ENCODE results near the gene LIPF. TPM values are rescaled to one million over a fixed set of nuclear protein-coding genes. Genes with fewer than 3 reads are reported as not detected.

The LIPF gene
- total RNA-seq, 2 experiments from 2014 or later: not detected

GRCh38 chr10:88624840-88625239 is 39.4 kb upstream of the LIPF start:
- ATAC-seq (ENCODE audit: poor library complexity) (no peak), DNase-seq (no peak)
- H3K27me3 ChIP-seq (ENCODE audit: control insufficient read depth in 1 of 2, insufficient read depth in 2 of 2, low read length in 2 of 2): no peaks in the 10 kb centered on the region
- no peaks in the 10 kb centered on the region for H3K4me1 ChIP-seq (ENCODE audit: insufficient read depth, low read length)
- Mint-ChIP-seq H3K4me1 (ENCODE audit: low read depth) (no peaks in the 10 kb centered on the region), H3K27me3 (no peaks in the 10 kb centered on the region), H3K36me3 (ENCODE audit: low read depth) (no peaks in the 10 kb centered on the region), H3K9me3 (no peaks in the 10 kb centered on the region), H3K4me3 (no peak overlapping the region), H3K27ac (no peak overlapping the region)
- no peaks in the 10 kb centered on the region for H3K36me3 ChIP-seq (ENCODE audit: insufficient read depth, low read length)
- ChIA-PET POLR2A (no interaction called here), CTCF (no interaction called here)
- intact Hi-C loops (cut with DNase I, micrococcal nuclease): no loop called here
- H3K4me3 ChIP-seq (ENCODE audit: low read length): no peak overlapping the region
- no peak overlapping the region for H3K27ac ChIP-seq (ENCODE audit: low read depth in 1 of 2, low read length in 2 of 2)
- H3K9me3 ChIP-seq (ENCODE audit: control insufficient read depth in 1 of 2, insufficient read depth in 1 of 2, low read length in 2 of 2): no peaks in the 10 kb centered on the region
- TF ChIP-seq, protein P1, sequence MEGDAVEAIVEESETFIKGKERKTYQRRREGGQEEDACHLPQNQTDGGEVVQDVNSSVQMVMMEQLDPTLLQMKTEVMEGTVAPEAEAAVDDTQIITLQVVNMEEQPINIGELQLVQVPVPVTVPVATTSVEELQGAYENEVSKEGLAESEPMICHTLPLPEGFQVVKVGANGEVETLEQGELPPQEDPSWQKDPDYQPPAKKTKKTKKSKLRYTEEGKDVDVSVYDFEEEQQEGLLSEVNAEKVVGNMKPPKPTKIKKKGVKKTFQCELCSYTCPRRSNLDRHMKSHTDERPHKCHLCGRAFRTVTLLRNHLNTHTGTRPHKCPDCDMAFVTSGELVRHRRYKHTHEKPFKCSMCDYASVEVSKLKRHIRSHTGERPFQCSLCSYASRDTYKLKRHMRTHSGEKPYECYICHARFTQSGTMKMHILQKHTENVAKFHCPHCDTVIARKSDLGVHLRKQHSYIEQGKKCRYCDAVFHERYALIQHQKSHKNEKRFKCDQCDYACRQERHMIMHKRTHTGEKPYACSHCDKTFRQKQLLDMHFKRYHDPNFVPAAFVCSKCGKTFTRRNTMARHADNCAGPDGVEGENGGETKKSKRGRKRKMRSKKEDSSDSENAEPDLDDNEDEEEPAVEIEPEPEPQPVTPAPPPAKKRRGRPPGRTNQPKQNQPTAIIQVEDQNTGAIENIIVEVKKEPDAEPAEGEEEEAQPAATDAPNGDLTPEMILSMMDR (IDR thresholded peaks at IDR 0.05): no peak

DNA sequence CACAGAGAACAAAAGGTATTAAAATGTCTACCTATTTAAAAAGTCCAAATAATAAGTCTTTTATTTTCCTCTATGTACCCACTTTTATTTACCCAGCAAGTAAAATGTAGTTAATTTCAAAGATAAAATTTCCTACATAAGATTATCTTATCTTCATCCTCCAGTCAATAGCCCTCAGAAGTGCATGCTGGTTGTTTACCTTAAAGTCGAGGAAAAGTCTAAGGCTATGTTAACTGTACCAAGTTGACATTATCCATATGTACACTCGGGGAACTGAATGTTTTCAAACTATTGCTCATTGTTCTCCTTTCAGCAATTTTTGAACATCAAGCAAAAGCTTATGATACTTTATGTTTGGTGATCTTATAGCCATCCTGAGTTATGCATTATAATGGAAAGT is 24.1 kb upstream of the LIPF start:
- TF ChIP-seq, protein P1 (IDR thresholded peaks at IDR 0.05): no peak
- H3K4me3 ChIP-seq (ENCODE audit: low read length): no peak overlapping the region
- no peaks in the 10 kb centered on the region for H3K36me3 Mint-ChIP-seq (ENCODE audit: low read depth)

DNA sequence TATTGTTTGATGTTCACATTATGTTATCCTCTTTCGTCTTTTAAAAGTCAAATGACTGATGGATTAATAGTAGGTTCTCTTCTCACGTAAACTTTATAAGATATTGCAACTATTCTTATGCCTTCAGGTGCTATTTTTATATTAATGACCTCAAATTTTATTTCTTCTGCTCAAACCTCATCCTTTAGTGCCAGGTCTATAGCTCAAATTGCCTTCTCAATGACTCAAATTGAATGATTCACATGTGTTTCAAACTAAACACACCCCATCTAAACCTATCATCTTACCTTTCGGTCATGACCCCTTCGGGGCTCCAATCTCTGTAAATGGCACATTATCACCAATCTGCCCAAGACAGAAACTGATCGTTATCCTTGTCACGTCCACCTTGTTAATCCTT is 22.0 kb upstream of the LIPF start:
- ChIA-PET CTCF (no interaction called here), POLR2A (no interaction called here)
- TF ChIP-seq, protein P1 (IDR thresholded peaks at IDR 0.05): no peak
- Mint-ChIP-seq H3K36me3 (ENCODE audit: low read depth) (no peaks in the 10 kb centered on the region), H3K27me3 (peaks cover 18% of the 10 kb centered on the region), H3K9me3 (no peaks in the 10 kb centered on the region), H3K4me3 (no peak overlapping the region), H3K4me1 (ENCODE audit: low read depth) (no peaks in the 10 kb centered on the region), H3K27ac (no peak overlapping the region)
- ATAC-seq (ENCODE audit: poor library complexity) (no peak), DNase-seq (no peak)
- Histone ChIP-seq H3K4me1 (ENCODE audit: insufficient read depth, low read length) (no peaks in the 10 kb centered on the region), H3K27me3 (ENCODE audit: control insufficient read depth in 1 of 2, insufficient read depth in 2 of 2, low read length in 2 of 2) (peaks cover 6 to 7% of the 10 kb centered on the region in 2 experiments), H3K27ac (ENCODE audit: low read depth in 1 of 2, low read length in 2 of 2) (no peak overlapping the region), H3K9me3 (ENCODE audit: control insufficient read depth in 1 of 2, insufficient read depth in 1 of 2, low read length in 2 of 2) (no peaks in the 10 kb centered on the region), H3K4me3 (ENCODE audit: low read length) (no peak overlapping the region), H3K36me3 (ENCODE audit: insufficient read depth, low read length) (no peaks in the 10 kb centered on the region)
- intact Hi-C loops (cut with DNase I, micrococcal nuclease): no loop called here

More for the DNA sequence above, 24.1 kb upstream of the LIPF start:
- Mint-ChIP-seq H3K27me3 (peaks cover 30% of the 10 kb centered on the region), H3K4me3 (no peak overlapping the region), H3K4me1 (ENCODE audit: low read depth) (no peaks in the 10 kb centered on the region), H3K27ac (no peak overlapping the region), H3K9me3 (no peaks in the 10 kb centered on the region)
- CTCF ChIA-PET: no interaction called here
- intact Hi-C loops (cut with DNase I, micrococcal nuclease): no loop called here
- ATAC-seq (ENCODE audit: poor library complexity): no peak
- Histone ChIP-seq H3K27ac (ENCODE audit: low read depth in 1 of 2, low read length in 2 of 2) (no peak overlapping the region), H3K27me3 (ENCODE audit: control insufficient read depth in 1 of 2, insufficient read depth in 2 of 2, low read length in 2 of 2) (peaks cover 6 to 7% of the 10 kb centered on the region in 2 experiments), H3K9me3 (ENCODE audit: control insufficient read depth in 1 of 2, insufficient read depth in 1 of 2, low read length in 2 of 2) (no peaks in the 10 kb centered on the region), H3K36me3 (ENCODE audit: insufficient read depth, low read length) (no peaks in the 10 kb centered on the region), H3K4me1 (ENCODE audit: insufficient read depth, low read length) (no peaks in the 10 kb centered on the region)
- POLR2A ChIA-PET: interaction anchor here (0.9 kb wide), 1 partner anchor 21 kb away, joined by 3 read pairs; no protein-coding TSS in a partner anchor
- DNase-seq: no peak
